Spleen (tissue), 7 donors: ENCODE data around the gene SPINT2.

Source experiments
- POLR2A ChIP-seq, 3 donors: fragments of 450-650 bp; IDR thresholded peaks; one replicate each; pipeline ENCODE4 v1.5.1; 2017; ENCODE audit warnings: antibody characterized with exemption in 3 of 3, mild to moderate bottlenecking in 1 of 3
- TF ChIP-seq, protein P1 (sequence below), 11 experiments: fragments of 200-600 bp in 7 of 11; fragments of 450-650 bp in 4 of 11; sonication (generic) in 4 of 11; IDR thresholded peaks in 8 of 11; conservative IDR thresholded peaks in 3 of 11; 1 replicate in 7 of 11; 2 replicates in 4 of 11; pipeline versions ENCODE4 v1.4.0 to v1.8.0; 2016 to 2021; ENCODE audit warnings: antibody characterized with exemption in 11 of 11, inconsistent platforms in 4 of 11, mild to moderate bottlenecking in 1 of 11
- donor health status: DM: no; HTN: no; CAD: no; lungs with moderate emphysema.
- donor health status: DM: no; HTN: no; CAD: no.
- donor health status: DM: no; HTN: no; CAD: no.

GRCh38 chr19:38289955-38290354, 25.6 kb downstream of the SPINT2 start:
- TF ChIP-seq, protein P1, sequence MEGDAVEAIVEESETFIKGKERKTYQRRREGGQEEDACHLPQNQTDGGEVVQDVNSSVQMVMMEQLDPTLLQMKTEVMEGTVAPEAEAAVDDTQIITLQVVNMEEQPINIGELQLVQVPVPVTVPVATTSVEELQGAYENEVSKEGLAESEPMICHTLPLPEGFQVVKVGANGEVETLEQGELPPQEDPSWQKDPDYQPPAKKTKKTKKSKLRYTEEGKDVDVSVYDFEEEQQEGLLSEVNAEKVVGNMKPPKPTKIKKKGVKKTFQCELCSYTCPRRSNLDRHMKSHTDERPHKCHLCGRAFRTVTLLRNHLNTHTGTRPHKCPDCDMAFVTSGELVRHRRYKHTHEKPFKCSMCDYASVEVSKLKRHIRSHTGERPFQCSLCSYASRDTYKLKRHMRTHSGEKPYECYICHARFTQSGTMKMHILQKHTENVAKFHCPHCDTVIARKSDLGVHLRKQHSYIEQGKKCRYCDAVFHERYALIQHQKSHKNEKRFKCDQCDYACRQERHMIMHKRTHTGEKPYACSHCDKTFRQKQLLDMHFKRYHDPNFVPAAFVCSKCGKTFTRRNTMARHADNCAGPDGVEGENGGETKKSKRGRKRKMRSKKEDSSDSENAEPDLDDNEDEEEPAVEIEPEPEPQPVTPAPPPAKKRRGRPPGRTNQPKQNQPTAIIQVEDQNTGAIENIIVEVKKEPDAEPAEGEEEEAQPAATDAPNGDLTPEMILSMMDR (IDR thresholded peaks at IDR 0.05 in 8 of 11, conservative IDR thresholded peaks at IDR 0.05 in 3 of 11) = no peak
- no peak for TF ChIP-seq POLR2A (IDR thresholded peaks at IDR 0.05)
